NB4 (cell line): ENCODE data around the gene DSE.

Source experiments
- POLR2A ChIP-seq: IDR thresholded peaks from 2 replicates; pipeline ENCODE4 v1.6.1; 2011; ENCODE audit warnings: mild to moderate bottlenecking; ENCODE audit not compliant: insufficient read length; ENCODE audit errors: extremely low read depth
- TF ChIP-seq, protein P1 (sequence below): IDR thresholded peaks from one replicate; pipeline ENCODE4 v1.5.1; 2012; ENCODE audit warnings: low read depth, low read length

GRCh38 chr6:116323863-116324262, 46.9 kb upstream of the DSE start:
- TF ChIP-seq, protein P1, sequence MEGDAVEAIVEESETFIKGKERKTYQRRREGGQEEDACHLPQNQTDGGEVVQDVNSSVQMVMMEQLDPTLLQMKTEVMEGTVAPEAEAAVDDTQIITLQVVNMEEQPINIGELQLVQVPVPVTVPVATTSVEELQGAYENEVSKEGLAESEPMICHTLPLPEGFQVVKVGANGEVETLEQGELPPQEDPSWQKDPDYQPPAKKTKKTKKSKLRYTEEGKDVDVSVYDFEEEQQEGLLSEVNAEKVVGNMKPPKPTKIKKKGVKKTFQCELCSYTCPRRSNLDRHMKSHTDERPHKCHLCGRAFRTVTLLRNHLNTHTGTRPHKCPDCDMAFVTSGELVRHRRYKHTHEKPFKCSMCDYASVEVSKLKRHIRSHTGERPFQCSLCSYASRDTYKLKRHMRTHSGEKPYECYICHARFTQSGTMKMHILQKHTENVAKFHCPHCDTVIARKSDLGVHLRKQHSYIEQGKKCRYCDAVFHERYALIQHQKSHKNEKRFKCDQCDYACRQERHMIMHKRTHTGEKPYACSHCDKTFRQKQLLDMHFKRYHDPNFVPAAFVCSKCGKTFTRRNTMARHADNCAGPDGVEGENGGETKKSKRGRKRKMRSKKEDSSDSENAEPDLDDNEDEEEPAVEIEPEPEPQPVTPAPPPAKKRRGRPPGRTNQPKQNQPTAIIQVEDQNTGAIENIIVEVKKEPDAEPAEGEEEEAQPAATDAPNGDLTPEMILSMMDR: no peak
- no peak for TF ChIP-seq POLR2A
